Liver (tissue), 3 donors: ENCODE data around the gene FSD2.

ENCODE experiments used
- CTCF ChIP-seq: fragments of 150-350 bp; IDR thresholded peaks from 2 replicates; pipeline ENCODE4 v1.5.1; 2017; ENCODE audit warnings: improper control_type of control experiment, low read depth, low read length; ENCODE audit not compliant: missing input control
- HNF4G ChIP-seq: IDR thresholded peaks from 2 replicates; pipeline ENCODE4 v1.6.1; 2016; ENCODE audit warnings: antibody characterized with exemption
- JUND ChIP-seq, 2 donors: IDR thresholded peaks; 2 replicates each; pipeline ENCODE4 v1.6.1; 2016; ENCODE audit warnings: antibody characterized with exemption in 2 of 2
- SP1 ChIP-seq: IDR thresholded peaks from 2 replicates; pipeline ENCODE4 v1.6.1; 2018; ENCODE audit warnings: antibody characterized with exemption, mild to moderate bottlenecking
- YY1 ChIP-seq: IDR thresholded peaks from 2 replicates; pipeline ENCODE4 v1.6.1; 2016; ENCODE audit warnings: antibody characterized with exemption, mild to moderate bottlenecking
- ZBTB33 ChIP-seq: IDR thresholded peaks from 2 replicates; pipeline ENCODE4 v1.6.1; 2016; ENCODE audit warnings: antibody characterized with exemption
- donor health status: healthy.
- donor health status: healthy.

GRCh38 chr15:82788496-82788895 is 17.4 kb downstream of the FSD2 start:
- no peak for TF ChIP-seq ZBTB33
- TF ChIP-seq CTCF, result no peak
- no peak for TF ChIP-seq YY1
- no peak for TF ChIP-seq JUND (IDR thresholded peaks at IDR 0.05)
- no peak for TF ChIP-seq SP1
- TF ChIP-seq HNF4G, result no peak
